MCF 10A (cell line): ENCODE measurements around the gene MEDAG. TPM values are rescaled to one million over a fixed set of nuclear protein-coding genes. Genes with fewer than 3 reads are reported as not detected.

Source experiments
- BruUV-seq: library from RNA; stranded (reverse); fragments of 400-500 nt; replicated peaks from 2 replicates; lab custom pipeline; 2021; lab: Mats Ljungman, UMichigan
- CTCF ChIA-PET: fragments of 300-600 bp; sonication (Branson Sonifier 250); formaldehyde crosslinking; extraction: SDS; loops from one replicate; lab custom pipeline; 2021; ENCODE audit warnings: antibody characterized with exemption, inconsistent platforms; lab: Yijun Ruan, JAX
- POLR2A ChIA-PET: fragments of 300-600, 350-650 bp; sonication (Branson Sonifier 250); formaldehyde crosslinking; extraction: SDS; loops from one replicate; lab custom pipeline; 2020; ENCODE audit warnings: antibody characterized with exemption, inconsistent platforms; lab: Yijun Ruan, JAX
- DNase-seq: peaks from one replicate; pipeline ENCODE4 v3.0.0-alpha.2; 2018; ENCODE audit not compliant: unreplicated experiment
- H3K27ac Mint-ChIP-seq: one replicate; pipeline ENCODE4 v1.8.0; 2022; ENCODE audit warnings: mild to moderate bottlenecking, low read depth, mixed read lengths; ENCODE audit not compliant: unreplicated experiment
- H3K27me3 Mint-ChIP-seq: one replicate; pipeline ENCODE4 v1.8.0; 2022; ENCODE audit warnings: mixed read lengths; ENCODE audit not compliant: insufficient read depth, unreplicated experiment
- H3K36me3 Mint-ChIP-seq: one replicate; pipeline ENCODE4 v1.8.0; 2022; ENCODE audit warnings: mild to moderate bottlenecking, moderate library complexity, mixed read lengths; ENCODE audit not compliant: insufficient read depth, unreplicated experiment
- H3K4me1 Mint-ChIP-seq: one replicate; pipeline ENCODE4 v1.8.0; 2022; ENCODE audit warnings: mixed read lengths; ENCODE audit not compliant: insufficient read depth, unreplicated experiment
- H3K4me3 Mint-ChIP-seq: one replicate; pipeline ENCODE4 v1.8.0; 2022; ENCODE audit warnings: mild to moderate bottlenecking, moderate library complexity, mixed read lengths; ENCODE audit not compliant: unreplicated experiment
- H3K9me3 Mint-ChIP-seq: one replicate; pipeline ENCODE4 v1.8.0; 2022; ENCODE audit warnings: mixed read lengths; ENCODE audit not compliant: unreplicated experiment
- CTCF ChIP-seq: fragments of 200-600 bp; IDR thresholded peaks from one replicate; pipeline ENCODE4 v1.8.0; 2022; ENCODE audit warnings: antibody characterized with exemption, mild to moderate bottlenecking; ENCODE audit not compliant: unreplicated experiment
- intact Hi-C: fragments of 100-400 bp; cut with micrococcal nuclease; formaldehyde crosslinking; loops from 2 replicates; pipeline ENCODE4 v1.14.1; 2022
- total RNA-seq: library from RNA; stranded (reverse); gene quantifications from 2 replicates; pipeline ENCODE4 v1.2.3, GENCODE V29; 2022

MEDAG gene
- total RNA-seq, 1 experiment from 2014 or later = not detected

GRCh38 chr13:30872685-30873461, 33.2 kb upstream of the MEDAG start:
- H3K4me3 Mint-ChIP-seq = no peak overlapping the region
- H3K4me1 Mint-ChIP-seq = peaks cover 11% of the 10 kb centered on the region
- CTCF ChIA-PET = interaction anchor here (0.6 kb wide), 1 partner anchor 8 kb away, joined by 4 read pairs; no protein-coding TSS in a partner anchor
- POLR2A ChIA-PET = no interaction called here
- BruUV-seq = no TSS peak
- DNase-seq = no peak
- no peaks in the 10 kb centered on the region for H3K36me3 Mint-ChIP-seq
- no peak overlapping the region for H3K27ac Mint-ChIP-seq
- no peaks in the 10 kb centered on the region for H3K27me3 Mint-ChIP-seq
- intact Hi-C loops = no loop called here
- no peaks in the 10 kb centered on the region for H3K9me3 Mint-ChIP-seq
- no peak for TF ChIP-seq CTCF

GRCh38 chr13:30873499-30873898, 32.6 kb upstream of the MEDAG start:
- no peaks in the 10 kb centered on the region for H3K27me3 Mint-ChIP-seq
- intact Hi-C loops = no loop called here
- H3K9me3 Mint-ChIP-seq = no peaks in the 10 kb centered on the region
- no peaks in the 10 kb centered on the region for H3K36me3 Mint-ChIP-seq
- ChIA-PET CTCF (interaction anchor here (0.6 kb wide), 1 partner anchor 8 kb away, joined by 4 read pairs; no protein-coding TSS in a partner anchor), POLR2A (no interaction called here)
- H3K4me3 Mint-ChIP-seq = no peak overlapping the region
- no peak for DNase-seq
- BruUV-seq = no TSS peak
- peaks cover 11% of the 10 kb centered on the region for H3K4me1 Mint-ChIP-seq
- H3K27ac Mint-ChIP-seq = no peak overlapping the region
- no peak for TF ChIP-seq CTCF

- intact Hi-C loops = no loop called here
- DNase-seq = no peak
- no peaks in the 10 kb centered on the region for H3K27me3 Mint-ChIP-seq
- ChIA-PET POLR2A (no interaction called here), CTCF (interaction anchor here (0.6 to 0.7 kb wide), 2 partner anchors 160 to 175 kb away, joined by 3 read pairs; no protein-coding TSS in a partner anchor)
- no peak overlapping the region for H3K4me3 Mint-ChIP-seq
- H3K4me1 Mint-ChIP-seq = peaks cover 5% of the 10 kb centered on the region
- no peak for TF ChIP-seq CTCF
- H3K36me3 Mint-ChIP-seq = no peaks in the 10 kb centered on the region
- BruUV-seq = no TSS peak
- H3K9me3 Mint-ChIP-seq = no peaks in the 10 kb centered on the region
- H3K27ac Mint-ChIP-seq = no peak overlapping the region
Measured at GRCh38 chr13:30874111-30874510, 32.0 kb upstream of the MEDAG start.

GRCh38 chr13:30874561-30874960, 31.5 kb upstream of the MEDAG start:
- Mint-ChIP-seq H3K4me3 (no peak overlapping the region), H3K9me3 (no peaks in the 10 kb centered on the region), H3K27me3 (no peaks in the 10 kb centered on the region), H3K4me1 (peaks cover under 1% of the 10 kb centered on the region), H3K36me3 (no peaks in the 10 kb centered on the region), H3K27ac (no peak overlapping the region)
- intact Hi-C loops = no loop called here
- ChIA-PET CTCF (interaction anchor here (0.6 to 0.7 kb wide), 2 partner anchors 160 to 175 kb away, joined by 3 read pairs; no protein-coding TSS in a partner anchor), POLR2A (no interaction called here)
- BruUV-seq = no TSS peak
- DNase-seq = no peak
- no peak for TF ChIP-seq CTCF
